Measurements from ENCODE around the gene ABCE1. TPM values are rescaled to one million over a fixed set of nuclear protein-coding genes. Genes with fewer than 3 reads are reported as not detected.

ABCE1 gene
- total RNA-seq, 2 donors from 2014 or later: 39.6 to 43.4 TPM

DNA sequence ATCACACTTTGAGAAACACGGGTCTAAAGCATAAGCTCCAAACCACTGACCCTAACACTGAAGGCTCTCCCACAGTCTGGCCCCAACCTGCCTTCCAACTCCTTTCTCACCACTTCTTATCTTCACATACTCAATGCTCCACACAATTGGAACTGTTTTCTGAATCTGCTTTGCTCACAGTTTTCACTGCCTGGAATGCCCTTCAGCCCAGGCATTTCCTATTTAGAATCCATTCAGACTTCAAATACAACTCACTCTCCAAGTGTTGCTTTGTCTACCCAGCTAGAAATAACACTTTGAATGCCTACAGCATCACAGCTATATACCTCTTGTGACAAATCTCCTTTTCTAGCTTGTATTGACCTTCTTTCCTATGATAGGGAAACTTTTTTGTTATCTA, 72.1 kb downstream of the ABCE1 start:
- Mint-ChIP-seq H3K4me1 (peaks cover 24% of the 10 kb centered on the region), H3K36me3 (ENCODE audit: low read depth) (peaks cover 6% of the 10 kb centered on the region), H3K4me3 (no peak overlapping the region), H3K27me3 (no peaks in the 10 kb centered on the region), H3K27ac (peak overlapping the region; percentile 39)
- no peak for DNase-seq
- no peaks in the 10 kb centered on the region for H3K9me3 ChIP-seq (ENCODE audit: control insufficient read depth, low read length, poor library complexity, severe bottlenecking)
- ATAC-seq: no peak

DNA sequence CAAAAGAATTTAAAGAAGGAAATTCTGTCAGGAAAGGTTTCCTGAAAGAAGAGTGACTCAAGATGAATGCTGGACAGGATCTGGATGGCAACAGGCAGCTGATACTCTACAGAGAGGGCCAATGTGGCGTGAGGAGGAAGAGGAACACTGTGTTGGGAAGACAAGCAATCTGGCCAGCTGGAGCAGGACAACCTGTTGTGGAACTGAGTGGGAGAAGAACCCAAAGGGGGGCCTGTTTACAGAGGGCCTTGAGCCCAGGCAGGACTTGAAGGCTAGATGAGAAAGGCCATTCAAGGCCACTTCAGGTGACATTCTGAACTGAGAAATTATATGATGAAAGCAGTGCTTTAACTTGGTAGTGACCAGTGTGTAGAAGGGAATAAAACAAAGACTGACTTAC, 73.8 kb downstream of the ABCE1 start:
- DNase-seq: no peak
- no peaks in the 10 kb centered on the region for H3K9me3 ChIP-seq (ENCODE audit: control insufficient read depth, low read length, poor library complexity, severe bottlenecking)
- H3K27ac Mint-ChIP-seq: no peak overlapping the region
- H3K4me3 Mint-ChIP-seq: no peak overlapping the region
- H3K27me3 Mint-ChIP-seq: no peaks in the 10 kb centered on the region
- peaks cover 6% of the 10 kb centered on the region for H3K36me3 Mint-ChIP-seq (ENCODE audit: low read depth)
- peaks cover 24% of the 10 kb centered on the region for H3K4me1 Mint-ChIP-seq
- no peak for ATAC-seq

DNA sequence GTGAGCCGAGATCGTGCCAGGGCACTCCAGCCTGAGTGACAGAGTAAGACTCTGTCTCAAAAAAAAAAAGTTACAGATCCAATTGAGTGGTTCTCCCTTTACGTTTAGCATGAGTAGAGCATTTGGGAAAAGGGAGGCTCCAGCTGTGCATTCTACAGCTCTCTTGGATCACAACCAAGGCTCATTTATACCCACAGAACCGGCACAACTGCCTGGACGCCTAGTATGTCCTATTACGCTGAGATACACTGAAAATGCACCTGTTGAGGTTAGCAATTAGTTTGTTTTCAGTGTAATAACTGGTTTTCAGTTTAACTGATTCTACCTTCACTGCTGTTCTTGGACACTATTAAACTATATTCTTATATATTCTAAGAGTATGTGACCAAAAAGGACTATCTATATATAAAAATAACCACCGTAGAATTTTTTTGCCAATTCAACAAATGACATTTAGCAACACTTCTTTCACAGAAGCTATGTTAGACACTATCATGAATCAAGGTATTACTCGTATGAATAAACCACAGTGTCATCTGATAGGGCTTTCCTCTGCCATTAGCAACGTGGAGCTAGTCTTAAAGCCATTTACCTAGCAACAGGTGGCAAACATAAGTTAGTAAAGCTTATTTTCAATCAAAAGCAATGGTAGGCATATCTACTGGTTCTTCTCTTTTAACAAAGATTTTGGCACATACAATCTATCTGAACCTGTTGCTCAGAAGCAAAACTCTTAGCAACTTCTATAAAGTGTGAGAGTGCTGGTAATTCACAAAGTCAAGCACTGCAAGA, 78.7 kb downstream of the ABCE1 start:
- H3K4me3 Mint-ChIP-seq: peak overlapping the region; percentile 94
- peaks cover 35% of the 10 kb centered on the region for H3K4me1 Mint-ChIP-seq
- H3K9me3 ChIP-seq (ENCODE audit: control insufficient read depth, low read length, poor library complexity, severe bottlenecking): no peaks in the 10 kb centered on the region
- H3K27me3 Mint-ChIP-seq: no peaks in the 10 kb centered on the region
- H3K36me3 Mint-ChIP-seq (ENCODE audit: low read depth): peaks cover 3% of the 10 kb centered on the region
- ATAC-seq (no peak), DNase-seq (no peak)
- H3K27ac Mint-ChIP-seq: peak overlapping the region; percentile 95

- Mint-ChIP-seq H3K4me3 (peak overlapping the region; percentile 94), H3K36me3 (ENCODE audit: low read depth) (peaks cover 3% of the 10 kb centered on the region), H3K27me3 (no peaks in the 10 kb centered on the region), H3K27ac (peak overlapping the region; percentile 95), H3K4me1 (peaks cover 33% of the 10 kb centered on the region)
- H3K9me3 ChIP-seq (ENCODE audit: control insufficient read depth, low read length, poor library complexity, severe bottlenecking): no peaks in the 10 kb centered on the region
- DNase-seq: no peak
- ATAC-seq: no peak
Measured at GRCh38 chr4:145177511-145177905, 79.4 kb downstream of the ABCE1 start.

DNA sequence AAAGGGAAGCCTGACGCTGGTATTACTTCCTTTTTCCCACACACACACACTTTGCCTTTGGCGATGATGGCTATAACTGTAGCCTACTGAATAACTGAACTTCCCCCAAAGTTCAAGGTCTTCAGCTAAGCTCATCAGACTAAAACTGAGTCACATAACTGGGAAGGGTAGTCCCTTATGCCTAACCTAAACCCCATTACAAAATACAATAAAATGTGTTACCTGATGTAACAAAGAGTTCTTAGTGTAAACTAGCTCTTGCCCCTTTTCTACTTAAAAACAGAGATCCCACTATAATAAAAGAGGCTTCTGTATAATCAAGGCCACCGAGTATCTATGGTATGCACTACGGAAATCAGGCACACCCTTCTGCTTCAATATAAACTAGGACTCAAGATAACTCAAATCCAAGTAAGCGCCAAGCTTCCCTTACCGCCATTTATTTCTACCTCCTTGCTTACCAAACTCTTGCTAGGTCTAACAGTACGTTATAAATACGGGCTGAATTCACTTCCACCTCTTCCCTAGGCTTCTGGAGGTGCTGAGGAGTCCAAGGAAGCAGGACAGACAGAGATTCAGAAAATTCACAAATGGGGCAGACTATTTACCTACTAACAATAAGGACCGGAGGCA, 79.9 kb downstream of the ABCE1 start:
- peaks cover 3% of the 10 kb centered on the region for H3K36me3 Mint-ChIP-seq (ENCODE audit: low read depth)
- H3K9me3 ChIP-seq (ENCODE audit: control insufficient read depth, low read length, poor library complexity, severe bottlenecking): no peaks in the 10 kb centered on the region
- peak overlapping the region; percentile 94 for H3K4me3 Mint-ChIP-seq
- H3K27ac Mint-ChIP-seq: peak overlapping the region; percentile 95
- H3K27me3 Mint-ChIP-seq: no peaks in the 10 kb centered on the region
- H3K4me1 Mint-ChIP-seq: peaks cover 33% of the 10 kb centered on the region
- DNase-seq (no peak), ATAC-seq (no peak)

GRCh38 chr4:145178740-145179280, 80.7 kb downstream of the ABCE1 start:
- no peak for ATAC-seq
- Mint-ChIP-seq H3K27ac (peak overlapping the region; percentile 95), H3K4me1 (peaks cover 31% of the 10 kb centered on the region), H3K4me3 (peak overlapping the region; percentile 94), H3K27me3 (no peaks in the 10 kb centered on the region), H3K36me3 (ENCODE audit: low read depth) (peaks cover 3% of the 10 kb centered on the region)
- no peak for DNase-seq
- no peaks in the 10 kb centered on the region for H3K9me3 ChIP-seq (ENCODE audit: control insufficient read depth, low read length, poor library complexity, severe bottlenecking)

Other genes with a start within 250 kb of the ABCE1 start
- 10 to 100 TPM; 22.2 to 22.7 TPM for gene ANAPC10, start 115 bp upstream of the ABCE1 start, total RNA-seq
- 10 to 100 TPM; 60.9 to 63.8 TPM for gene OTUD4, start 82.3 kb downstream of the ABCE1 start, total RNA-seq

Measured in T-helper 17 cell (primary cell).